A549 (cell line): ENCODE results near the gene PAX9.

Experiments
- CHD4 ChIP-seq: fragments of 200-600 bp; sonication (generic); IDR thresholded peaks from 2 replicates; pipeline ENCODE4 v1.6.1; 2016; ENCODE audit warnings: antibody characterized with exemption, mild to moderate bottlenecking, borderline replicate concordance
- CTCF ChIP-seq: fragments of >200 bp; sonication (Bioruptor Twin); formaldehyde crosslinking; IDR thresholded peaks from 3 replicates; pipeline ENCODE4 v1.5.1; 2016
- GATA3 ChIP-seq: IDR thresholded peaks from 2 replicates; pipeline ENCODE4 v1.6.1; 2012; ENCODE audit warnings: borderline replicate concordance
- JUNB ChIP-seq: fragments of >200 bp; sonication (Bioruptor Twin); formaldehyde crosslinking; IDR thresholded peaks from 2 replicates; pipeline ENCODE4 v1.6.1; 2016
- KDM5A ChIP-seq: fragments of 200-600 bp; sonication (generic); IDR thresholded peaks from 2 replicates; pipeline ENCODE4 v1.6.1; 2016; ENCODE audit warnings: antibody characterized with exemption, mild to moderate bottlenecking
- PBX3 ChIP-seq: IDR thresholded peaks from 2 replicates; pipeline ENCODE4 v1.6.1; 2012

- TF ChIP-seq KDM5A: no peak
- TF ChIP-seq CTCF: no peak
- no peak for TF ChIP-seq CHD4
- no peak for TF ChIP-seq JUNB
- no peak for TF ChIP-seq PBX3
- no peak for TF ChIP-seq GATA3
Measured at GRCh38 chr14:36656687-36657398, 4.8 kb upstream of the PAX9 start.
